Frontal cortex (tissue), 4 donors: Measurements from ENCODE around the gene RNF32. TPM values are rescaled to one million over a fixed set of nuclear protein-coding genes. Genes with fewer than 3 reads are reported as not detected.

Source experiments
- DNase-seq, 2 donors: peaks; one replicate each; pipeline ENCODE4 v3.0.0; 2012; ENCODE audit warnings: low spot score in 2 of 2
- FAIRE-seq: peaks from 2 replicates; lab custom pipeline; 2012; peaks lifted over from hg19 to GRCh38; lab: Jason Lieb, UNC
- total RNA-seq: library from RNA; depleted of rRNA; stranded (reverse); fragments of >200 nt; gene quantifications from one replicate; pipeline ENCODE4 v1.2.3, GENCODE V29; 2014
- donor health status: control.
- donor health status: control.
- donor health status: control.

The RNF32 gene
- 1.2 TPM for total RNA-seq

DNA sequence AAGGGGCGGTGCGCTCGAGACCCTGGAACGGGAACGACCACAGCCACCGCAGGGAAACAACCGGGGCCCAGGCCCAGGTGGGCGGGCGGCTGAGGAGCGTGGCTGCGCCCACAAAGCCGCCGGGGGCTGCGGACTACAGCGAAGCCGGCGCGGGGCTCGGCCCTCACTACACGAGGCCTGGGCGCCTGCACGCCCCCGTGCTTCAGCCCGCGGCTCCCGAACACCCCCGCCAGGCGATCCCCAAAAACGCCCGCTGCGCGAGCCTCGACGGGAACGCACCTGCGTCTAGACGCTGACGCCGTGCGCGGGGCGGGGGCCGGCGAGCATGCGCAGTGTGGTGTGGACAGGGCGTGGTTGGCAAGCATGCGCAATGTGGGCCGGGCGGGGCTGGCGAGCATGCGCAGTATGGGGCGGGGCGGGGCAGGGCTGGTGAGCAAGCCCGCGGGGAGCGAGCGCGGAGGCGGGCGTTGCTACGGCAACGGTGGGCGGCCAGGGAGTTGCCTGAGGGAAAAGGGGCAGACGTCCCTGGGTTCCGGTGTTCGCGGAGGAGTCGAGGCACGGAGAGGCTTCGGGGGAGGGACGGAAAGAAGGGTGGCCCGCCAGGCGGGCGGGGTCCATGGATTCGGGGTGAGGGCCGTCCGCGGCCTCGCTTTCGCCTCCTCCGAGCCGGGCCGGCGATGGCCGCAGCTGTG, at the start of gene RNF32:
Gene RNF32, plus strand, starts transcription at position 518 of the 692 bp plus-strand sequence. CDS start 3,104 bp downstream, outside the sequence.
- peak; percentile 92 to 93 for DNase-seq
- FAIRE-seq: no peak

DNA sequence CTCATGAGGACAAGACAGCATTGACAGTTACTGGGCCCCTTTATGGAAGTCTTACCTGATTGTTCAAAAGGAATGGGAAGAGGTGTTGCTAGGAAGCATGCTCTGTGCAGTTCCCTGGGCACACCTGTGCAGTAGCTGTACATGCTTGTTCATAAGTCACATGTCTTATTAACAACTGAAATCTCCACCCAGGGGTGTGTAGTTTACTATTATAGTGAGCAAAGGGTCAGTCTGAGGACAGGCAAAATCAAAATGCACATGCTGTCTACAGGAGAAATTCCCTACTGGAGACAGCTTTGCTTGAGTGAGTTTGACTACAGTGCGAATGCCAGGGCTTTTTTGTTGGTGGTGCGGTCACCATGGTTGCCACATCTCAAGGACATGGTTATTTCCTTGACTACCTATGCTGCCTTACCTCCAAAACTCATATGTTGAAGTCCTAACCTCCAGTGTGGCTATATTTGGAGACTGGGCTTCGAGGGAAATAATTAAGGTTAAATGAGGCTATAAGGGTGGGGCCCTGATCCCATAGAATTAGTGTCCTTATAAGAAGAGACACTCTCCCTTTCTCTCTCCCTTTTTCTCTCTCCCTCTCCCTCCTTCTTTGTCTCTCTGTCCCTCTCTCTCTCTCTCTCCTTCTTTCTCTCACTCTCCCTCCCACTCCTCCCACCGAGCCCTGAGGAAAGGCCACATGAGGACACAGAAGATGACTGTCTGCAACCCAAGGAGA, 48.3 kb upstream of the RNF32 start:
- FAIRE-seq (no peak), DNase-seq (no peak)

DNA sequence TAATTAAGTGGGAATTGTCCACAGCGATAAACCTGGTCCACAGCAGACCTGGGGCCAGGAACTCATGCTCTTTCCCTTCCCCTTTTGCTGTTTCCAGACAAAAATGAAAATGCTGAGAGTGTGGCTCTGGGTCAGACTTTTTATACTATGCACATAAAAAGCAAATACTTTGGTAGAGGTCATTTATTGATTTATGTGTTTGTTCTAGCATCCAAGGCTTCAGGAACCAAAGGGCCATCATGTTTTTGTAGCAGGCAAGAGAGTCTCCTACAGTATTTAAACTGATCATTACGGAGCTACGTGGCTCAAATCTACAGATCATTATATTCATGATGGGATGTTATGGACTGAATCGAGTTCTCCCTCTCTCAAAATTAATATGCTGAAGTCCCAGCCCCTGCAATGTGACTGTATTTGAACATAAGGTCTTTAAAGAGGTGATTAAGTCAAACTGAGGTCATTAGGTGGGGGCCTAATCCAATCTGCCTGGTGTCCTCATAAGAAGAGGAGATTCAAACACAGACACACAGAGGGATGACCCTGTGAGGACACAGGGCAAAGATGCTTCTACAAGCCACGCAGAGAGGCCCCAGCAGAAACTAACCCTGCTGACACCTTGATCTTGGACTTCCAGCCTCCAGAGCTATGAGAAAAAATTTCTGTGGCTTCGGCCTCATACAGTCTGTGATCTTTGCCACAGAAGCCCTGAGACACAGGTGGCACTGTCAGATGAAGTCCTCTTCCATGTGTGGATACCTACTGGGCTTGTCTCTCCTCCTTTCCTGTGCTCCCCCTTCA, 46.1 kb upstream of the RNF32 start:
- no peak for FAIRE-seq

DNA sequence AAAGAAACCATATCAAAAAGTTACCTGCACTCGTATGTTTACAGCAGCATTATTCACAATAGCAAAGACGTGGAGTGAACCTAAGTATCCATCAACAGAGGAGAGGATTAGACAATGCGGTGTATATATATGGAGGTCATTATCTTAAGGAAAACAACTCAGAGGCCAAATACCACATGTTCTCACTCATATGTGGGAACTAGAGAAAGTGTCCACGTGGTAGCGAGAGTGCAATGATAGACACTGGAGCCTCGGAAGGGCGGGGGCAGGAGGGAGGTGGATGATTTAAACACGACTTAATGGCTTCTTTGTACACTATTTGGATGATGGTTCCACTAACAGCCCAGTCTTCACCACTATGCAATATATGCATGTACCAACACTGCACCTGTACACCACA, 40.1 kb upstream of the RNF32 start:
- DNase-seq (no peak), FAIRE-seq (no peak)

More for the DNA sequence above, 46.1 kb upstream of the RNF32 start:
- DNase-seq: no peak

DNA sequence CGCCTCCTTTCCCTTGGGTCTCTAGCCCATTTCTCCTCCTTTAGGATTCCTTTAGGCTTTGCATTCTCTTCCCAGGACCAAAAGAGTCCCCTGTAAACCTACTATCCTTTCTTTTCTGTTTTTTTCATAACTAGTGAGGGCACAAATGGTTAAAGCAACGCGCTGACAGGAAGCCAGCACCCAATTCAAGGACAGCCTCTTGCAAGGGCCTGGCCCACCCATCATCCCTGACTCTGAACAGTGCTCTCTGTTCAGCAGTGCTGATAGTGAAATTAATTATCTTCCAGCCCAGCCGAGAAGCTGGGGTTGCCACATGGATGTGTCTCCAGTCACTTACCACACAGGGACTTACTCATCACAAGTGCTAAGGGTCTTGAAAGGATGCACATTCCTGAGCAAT, 38.3 kb upstream of the RNF32 start:
- FAIRE-seq: no peak
- DNase-seq: no peak

DNA sequence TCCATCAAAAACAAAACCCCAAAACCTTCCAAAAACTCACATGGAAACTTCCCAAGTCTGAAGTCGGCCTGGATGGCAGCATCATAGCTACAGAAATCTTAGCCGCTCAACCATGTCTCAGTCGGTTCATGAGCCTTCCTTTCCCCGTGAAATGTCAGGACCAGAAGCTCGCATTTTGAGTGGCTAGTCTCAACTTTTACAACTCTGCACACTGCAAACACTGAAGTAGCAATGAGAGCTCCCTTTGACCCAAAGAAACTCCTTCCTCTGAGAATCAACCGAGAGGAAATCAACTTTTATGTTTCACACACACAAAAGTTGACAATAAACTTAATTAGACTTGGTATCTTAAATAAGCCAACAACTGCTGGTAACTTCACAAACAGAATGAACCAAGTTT, 37.6 kb upstream of the RNF32 start:
- no peak for FAIRE-seq

DNA sequence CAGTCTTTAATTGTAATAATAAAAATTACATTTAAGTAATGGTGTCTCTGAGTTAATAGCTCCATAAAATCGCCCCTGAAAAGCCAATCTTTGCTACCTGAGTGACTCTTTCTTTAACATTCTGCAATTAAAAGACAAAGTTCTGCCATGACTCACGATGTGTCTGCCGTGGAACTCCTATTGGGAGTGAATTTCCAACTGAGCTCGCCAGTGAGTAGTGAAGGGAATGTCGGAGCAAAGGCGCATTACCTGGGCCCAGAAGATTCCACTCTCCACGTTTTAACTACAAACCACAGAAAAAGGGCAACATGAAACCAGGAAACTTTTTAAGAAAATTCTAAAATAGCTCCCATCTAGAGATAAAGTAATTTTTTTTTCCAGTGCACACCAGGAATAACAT, 36.9 kb upstream of the RNF32 start:
- DNase-seq (no peak), FAIRE-seq (no peak)

More for the DNA sequence above, 37.6 kb upstream of the RNF32 start:
- DNase-seq: no peak

DNA sequence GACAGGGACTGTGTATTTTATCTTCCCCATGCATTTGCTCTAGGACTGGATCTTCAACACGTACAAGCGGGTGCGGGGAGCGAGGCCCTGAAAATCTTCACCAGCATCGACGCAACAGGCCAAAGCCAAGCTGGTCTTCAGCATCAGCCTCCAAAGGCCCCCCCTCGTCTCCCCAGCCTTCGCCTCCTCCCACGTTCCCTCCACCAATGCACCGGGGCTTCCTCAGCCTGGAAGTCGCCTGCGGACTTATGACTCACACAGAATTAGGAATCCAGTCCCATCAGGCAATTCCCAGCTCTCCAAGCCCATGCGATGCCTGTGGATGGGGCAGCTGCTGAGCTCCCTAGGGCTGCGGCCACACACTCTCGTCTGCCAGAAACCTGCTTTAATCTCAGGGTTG, 36.3 kb upstream of the RNF32 start:
- FAIRE-seq: no peak
- DNase-seq: no peak

DNA sequence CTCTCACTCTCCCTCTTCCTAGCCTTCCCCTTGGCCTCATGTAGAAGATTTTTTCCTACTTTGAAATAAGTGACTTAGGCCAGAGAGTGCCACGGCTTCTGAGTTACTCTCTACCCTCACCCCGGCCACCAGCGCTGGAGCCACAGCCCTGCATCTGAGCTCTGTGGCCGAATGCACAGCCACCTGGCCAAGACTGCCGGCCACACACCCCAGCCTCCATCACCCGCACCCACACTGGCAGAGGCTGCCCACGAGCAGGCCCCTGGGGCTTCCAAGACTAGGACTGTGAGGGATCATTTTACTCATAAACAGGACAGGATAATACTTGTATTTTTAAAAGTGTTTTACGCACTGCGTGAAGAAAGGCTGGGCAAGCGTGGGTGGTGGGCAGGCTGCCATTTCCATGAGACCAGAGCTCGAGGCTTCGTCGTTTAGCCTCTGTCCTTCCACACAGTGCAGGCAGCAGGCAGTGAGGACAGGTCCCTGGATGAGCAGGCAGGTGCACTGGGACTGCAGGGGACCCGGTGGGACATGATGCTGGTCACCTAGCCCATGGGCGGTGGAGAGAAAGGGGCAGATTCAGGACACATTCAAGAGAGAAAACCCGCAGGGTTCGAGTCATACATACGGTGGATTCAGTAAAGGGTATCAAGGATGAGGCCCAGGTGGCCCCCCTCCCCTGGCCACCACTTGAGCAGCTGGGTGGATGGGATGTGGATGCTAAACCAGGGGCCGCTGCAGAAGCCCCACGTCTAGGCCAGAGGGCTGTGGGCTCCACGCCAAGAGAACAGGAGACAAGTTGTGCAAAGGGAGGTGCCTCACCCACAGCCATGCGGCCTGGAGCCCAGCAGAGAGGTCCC, 35.5 kb upstream of the RNF32 start:
- FAIRE-seq: no peak
- DNase-seq: no peak

DNA sequence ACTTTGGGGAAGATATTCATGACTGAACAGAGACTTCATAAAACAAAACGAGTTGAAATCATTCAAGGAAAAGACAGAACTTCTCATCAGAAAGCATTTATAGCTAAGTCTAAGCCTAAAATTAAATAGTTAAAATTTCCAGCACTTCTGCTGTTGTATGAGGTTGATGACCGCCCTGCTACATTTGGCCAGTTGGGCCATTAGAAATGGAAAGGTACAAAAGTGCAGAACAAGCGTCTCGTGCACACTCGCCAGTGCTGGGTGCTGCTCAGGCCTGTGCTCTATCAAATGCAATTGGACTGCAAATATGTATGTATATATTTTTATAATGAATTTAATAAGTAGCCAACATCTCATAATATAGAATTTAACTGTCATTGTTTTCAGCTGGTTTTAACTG, 34.4 kb upstream of the RNF32 start:
- no peak for FAIRE-seq

DNA sequence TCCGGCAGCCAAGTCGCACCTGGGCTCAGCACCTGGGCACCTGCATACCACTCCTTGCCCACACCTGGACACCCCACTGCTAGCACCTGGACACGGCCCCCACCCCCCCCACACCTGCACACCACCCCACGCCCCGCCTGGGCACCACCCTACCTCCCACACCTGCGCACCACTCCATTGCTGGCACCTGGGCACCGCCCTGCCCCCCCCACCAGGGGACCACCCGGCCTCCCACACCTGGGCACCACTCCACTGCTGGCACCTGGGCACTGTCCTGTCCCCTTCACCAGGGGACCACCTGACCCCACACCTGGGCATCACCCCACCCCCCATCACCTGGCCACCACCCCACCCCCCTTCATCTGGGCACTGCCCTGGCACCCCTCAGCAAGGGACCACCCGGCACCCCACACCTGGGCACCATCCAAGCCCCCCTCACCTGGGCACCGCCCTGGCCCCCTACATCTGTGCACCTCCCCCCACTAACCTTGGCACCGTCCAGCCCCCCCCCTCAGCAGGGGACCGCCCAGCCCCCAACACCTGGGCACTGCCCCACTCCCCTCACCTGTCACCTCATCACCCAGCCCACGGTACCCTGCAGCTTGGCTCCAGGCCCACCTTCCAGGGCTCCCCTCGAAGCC, 33.8 kb upstream of the RNF32 start:
- no peak for FAIRE-seq
- no peak for DNase-seq

More for the DNA sequence above, 34.4 kb upstream of the RNF32 start:
- DNase-seq: no peak

DNA sequence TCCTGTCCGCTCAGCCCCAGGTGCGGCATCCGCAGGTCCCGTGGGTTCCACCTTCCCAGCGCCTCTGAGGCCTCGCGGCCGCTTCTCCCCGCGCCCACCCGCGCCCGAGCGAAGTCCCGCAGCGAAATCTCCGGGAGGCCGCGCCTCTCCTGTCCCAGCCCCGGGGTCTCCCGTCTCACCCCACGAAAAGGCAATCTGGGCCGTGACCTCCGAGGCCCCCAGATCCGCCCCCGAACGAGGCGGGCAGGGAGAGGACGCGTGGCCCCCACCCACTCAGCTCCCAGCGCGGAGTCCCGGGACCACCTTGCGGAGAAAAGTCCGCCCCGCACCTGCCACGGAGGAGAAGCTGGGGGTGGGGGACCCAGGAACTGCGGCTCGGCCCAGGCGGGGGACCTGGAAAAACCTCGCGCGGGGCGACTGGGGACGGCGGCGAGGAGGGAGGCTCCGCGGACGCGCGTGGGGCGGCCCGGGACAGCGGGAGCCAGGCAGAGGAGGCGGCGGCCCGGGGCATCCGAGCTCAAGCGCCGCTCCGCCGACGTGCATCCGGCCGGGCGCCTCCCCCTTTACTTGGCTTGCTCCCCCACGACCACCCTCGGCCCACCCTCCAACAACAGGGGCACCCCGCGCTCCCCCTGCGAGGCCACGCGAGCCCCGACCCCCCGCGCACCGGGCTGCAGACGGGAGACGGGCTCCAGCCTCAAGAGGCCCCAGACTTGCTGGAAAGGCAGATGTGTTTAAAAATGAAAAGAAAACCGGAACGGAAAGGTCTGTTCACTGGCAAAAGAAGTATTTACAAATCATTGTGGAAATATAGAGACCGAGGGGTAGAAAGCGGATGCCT, 33.0 kb upstream of the RNF32 start:
- no peak for FAIRE-seq
- DNase-seq: no peak

DNA sequence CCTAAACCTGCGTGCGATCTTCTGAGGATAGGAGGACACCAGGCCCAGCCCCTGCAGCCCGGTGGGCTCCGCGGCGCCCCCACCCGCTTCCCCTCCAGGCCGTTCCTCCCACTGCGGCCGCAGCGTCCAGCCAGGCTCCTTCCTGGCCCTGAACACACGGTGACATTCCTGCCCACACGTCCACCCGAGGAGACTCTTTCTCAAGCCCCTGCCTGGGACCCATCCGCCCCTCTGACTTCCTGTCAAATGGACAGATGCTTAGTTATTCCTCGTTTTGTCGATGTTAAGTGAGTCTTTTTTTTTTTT, 32.4 kb upstream of the RNF32 start:
- no peak for FAIRE-seq
- DNase-seq: no peak

DNA sequence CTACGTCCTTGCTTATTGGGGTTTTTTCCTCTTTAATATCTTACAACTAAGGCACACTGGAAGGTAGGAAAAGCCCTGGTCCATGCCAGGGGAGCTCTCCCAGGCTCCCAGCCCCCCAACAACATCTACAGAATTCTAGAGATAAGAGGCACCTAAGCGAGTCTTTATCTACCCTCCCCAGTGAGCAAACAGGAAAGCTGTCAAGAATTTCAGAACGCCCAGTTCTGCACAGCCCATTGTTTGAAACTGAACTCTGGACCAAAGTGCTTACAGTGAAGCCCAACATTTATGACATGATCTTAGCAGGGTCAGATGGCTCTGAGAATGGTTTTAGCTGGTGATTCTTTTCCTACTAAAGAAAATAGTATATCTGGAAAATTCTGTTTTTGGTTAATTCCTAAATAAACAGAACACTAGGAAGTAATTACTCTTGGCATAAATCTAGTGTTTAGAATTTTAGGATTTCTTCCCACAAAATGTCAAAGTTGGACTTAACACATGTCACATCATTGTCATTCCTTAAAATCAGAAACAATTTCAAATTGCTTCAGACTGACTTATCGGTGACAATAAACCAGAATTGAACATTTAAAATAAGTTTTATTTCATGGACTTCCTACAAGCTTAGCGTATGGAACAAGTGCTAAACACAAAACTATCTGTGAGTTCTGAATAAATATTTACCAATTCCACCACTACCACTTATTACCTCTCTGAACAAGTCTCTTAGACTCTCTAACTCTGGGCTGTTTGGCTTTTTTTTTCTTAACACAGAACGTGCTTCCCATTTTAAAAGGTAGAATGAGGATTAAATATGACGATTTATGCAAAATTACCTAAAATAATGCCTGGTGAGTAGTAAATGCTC, 31.3 kb upstream of the RNF32 start:
- no peak for FAIRE-seq
- no peak for DNase-seq

DNA sequence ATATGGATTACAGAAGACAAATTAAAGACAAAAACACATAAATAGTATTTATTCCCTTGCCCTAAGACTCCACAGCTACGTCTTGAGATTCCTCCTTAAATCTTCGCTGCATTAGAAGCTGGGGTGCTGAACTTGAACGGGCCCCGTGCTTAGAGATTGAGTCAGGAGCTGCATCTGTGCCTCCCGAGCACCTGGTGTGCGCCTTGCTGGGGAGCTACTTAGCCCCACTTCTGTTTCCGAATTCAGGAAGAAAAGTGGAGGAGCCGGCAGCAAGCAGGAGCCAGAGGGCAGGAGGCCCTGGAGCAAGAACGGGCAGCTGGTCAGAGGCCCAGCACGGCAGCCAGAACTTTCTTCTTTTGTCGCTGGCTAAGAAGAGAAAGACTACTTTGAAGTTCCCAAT, 30.4 kb upstream of the RNF32 start:
- no peak for DNase-seq
- FAIRE-seq: no peak

DNA sequence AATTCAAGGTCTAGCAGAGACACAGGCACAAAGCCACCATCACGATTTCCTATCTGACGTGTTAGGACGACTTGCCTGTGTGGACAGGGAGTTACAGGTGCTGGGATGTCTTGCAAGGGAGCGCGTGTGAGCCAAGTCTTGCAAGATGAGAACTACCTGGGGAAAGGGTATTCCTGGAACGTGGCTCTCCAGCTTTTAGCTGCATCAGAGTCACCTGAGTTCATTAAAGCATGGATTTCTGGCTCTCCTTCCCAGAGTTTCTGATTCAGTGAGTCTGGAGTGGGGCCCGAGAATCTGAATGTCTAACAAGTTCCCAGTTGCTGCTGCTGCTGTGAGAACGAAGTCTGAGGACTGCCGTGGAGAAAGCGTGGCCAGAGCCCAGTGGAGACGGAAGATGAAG, 30.0 kb upstream of the RNF32 start:
- no peak for DNase-seq
- FAIRE-seq: no peak
